ENCODE measurements around the gene CBX4. TPM values are rescaled to one million over a fixed set of nuclear protein-coding genes. Genes with fewer than 3 reads are reported as not detected.
A peak's percentile ranks its signal among the peaks of the same experiment; 100 is the strongest.

Gene CBX4
- total and polyA plus RNA-seq, 10 of the 15 experiments (the other 5 are each of a cell fraction or from before 2014, with no cell fraction given): 0.69 to 24.6 (median 4.2) TPM

- POLR2A ChIA-PET: interaction anchor here (0.8 to 1.2 kb wide), 2 partner anchors 23 to 38 kb away, joined by 3 to 4 read pairs; partner anchors contain the start of gene CBX8
- no peak for FAIRE-seq
- Histone ChIP-seq H3K27ac (ENCODE audit: control insufficient read depth, insufficient read depth) (no peak overlapping the region), H3K9ac (ENCODE audit: control insufficient read depth, insufficient read depth, low read length) (no peak overlapping the region), H3K4me1 (ENCODE audit: control insufficient read depth, insufficient read depth, low read length) (peaks cover 13% of the 10 kb centered on the region), H3K36me3 (ENCODE audit: control insufficient read depth in 2 of 2, insufficient read depth in 2 of 2, low read length in 1 of 2) (peaks cover 0 to 17% of the 10 kb centered on the region in 2 experiments; a peak in 2 of 4 replicates), H3K4me2 (ENCODE audit: control insufficient read depth, insufficient read depth) (no peak overlapping the region), H2AFZ (ENCODE audit: control insufficient read depth, low read depth, low read length) (no peak overlapping the region), H3K27me3 (replicated peaks in 1 of 2; ENCODE audit: control insufficient read depth in 2 of 2, insufficient read depth in 2 of 2, low read length in 1 of 2) (no peaks in the 10 kb centered on the region), H4K20me1 (ENCODE audit: control insufficient read depth, insufficient read depth) (0 out of 2 replicates have a peak, but pooled peaks cover 5% of the 10 kb centered on the region), H3K79me2 (ENCODE audit: control insufficient read depth, insufficient read depth, low read length) (peaks cover 22% of the 10 kb centered on the region), H3K9me3 (replicated peaks; ENCODE audit: control insufficient read depth, insufficient read depth, low read length) (no peaks in the 10 kb centered on the region), H3K4me3 (no peak overlapping the region)
- whole genome bisulfite sequencing (ENCODE audit: insufficient coverage, insufficient replicate concordance, low lambda C conversion rate, missing lambda C conversion rate): 92% methylated on average over 44 of the region's 61 CpGs
- in situ Hi-C loops (cut with MboI) (no loop called here), intact Hi-C loops (cut with micrococcal nuclease; ENCODE audit: unreplicated experiment) (loop anchor here (5.0 kb wide), 2 partner anchors 33 to 88 kb away; no protein-coding TSS in a partner anchor)
- peak; percentile 27; the same call in 1 of the 2 replicates for TF ChIP-seq YY1 (IDR thresholded peaks at IDR 0.05; ENCODE audit: low read depth, low read length)
- TF ChIP-seq RAD21 (IDR thresholded peaks at IDR 0.05; ENCODE audit: insufficient read depth, low read depth, low read length): peak; percentile 38
- peak; percentile 62 for TF ChIP-seq POLR2A (IDR thresholded peaks at IDR 0.05; ENCODE audit: low read depth, low read length)
- TF ChIP-seq CTCF (IDR thresholded peaks at IDR 0.05 in 2 of 3, conservative IDR thresholded peaks at IDR 0.05 in 1 of 3; ENCODE audit: control insufficient read depth in 2 of 3, extremely low read depth in 1 of 3, insufficient read depth in 1 of 3, low read depth in 3 of 3, low read length in 3 of 3): peak; percentile 49 to 73 (median 55)
- TF ChIP-seq NR2F1 (conservative IDR thresholded peaks at IDR 0.05): 0 out of 2 replicates have a peak, but pooled peaks have one; percentile 12
- TF ChIP-seq SIX5 (IDR thresholded peaks at IDR 0.05; ENCODE audit: low read depth, low read length, severe bottlenecking): no peak
- TF ChIP-seq SMC3 (IDR thresholded peaks at IDR 0.05; ENCODE audit: borderline replicate concordance, low read length): peak; percentile 32; the same call in 1 of the 2 replicates
- peak; percentile 32; the same call in 1 of the 2 replicates for TF ChIP-seq POLR2AphosphoS5 (IDR thresholded peaks at IDR 0.05; ENCODE audit: low read length)
- TF ChIP-seq CHD1 (IDR thresholded peaks at IDR 0.05; ENCODE audit: low read depth, low read length): no peak
- DNase-seq (ENCODE audit: low read depth, low spot score): no peak
- CTCF ChIA-PET: interaction anchor here (1.1 to 3.3 kb wide), 6 partner anchors 11 to 136 kb away, joined by 3 to 19 read pairs (median 4); no protein-coding TSS in a partner anchor
- no TSS peak for BruUV-seq (replicated peaks)
- RAD21 ChIA-PET (ENCODE audit: unreplicated experiment): no interaction called here
- SMC1A ChIA-PET (ENCODE audit: uncharacterized antibody, unreplicated experiment): interaction anchor here (1.0 to 1.1 kb wide), 3 partner anchors 16 to 45 kb away, joined by 3 read pairs; no protein-coding TSS in a partner anchor
- no peak for ATAC-seq
These were observed 4.4 kb downstream of the CBX4 start for GRCh38 chr17:79834565-79835469.
